ENCODE measurements around the gene EIF4H.

The EIF4H gene

GRCh38 chr7:74230446-74231231, 56.5 kb downstream of the EIF4H start:
- no CpG with 5 or more reads among the region's 15 CpGs for WGBS (ENCODE audit: extremely low coverage, insufficient coverage, low lambda C conversion rate)
- DNase-seq: no peak
- no peak overlapping the region for H3K9ac ChIP-seq (ENCODE audit: low read length)
- no peak overlapping the region for H3K23ac ChIP-seq (ENCODE audit: low read length)
- no peak overlapping the region for H3K4me3 ChIP-seq (ENCODE audit: low read length)
- no peaks in the 10 kb centered on the region for H3K27me3 ChIP-seq (ENCODE audit: insufficient read depth, low read length, poor library complexity)
- H3K4me1 ChIP-seq (ENCODE audit: control insufficient read depth, low read depth, low read length): no peaks in the 10 kb centered on the region
- H2BK120ac ChIP-seq (ENCODE audit: low read depth, low read length): no peak overlapping the region
- no peak overlapping the region for H3K56ac ChIP-seq (ENCODE audit: low read length)
- no peak overlapping the region for H3K27ac ChIP-seq (ENCODE audit: low read depth, low read length)
- no peaks in the 10 kb centered on the region for H3K79me1 ChIP-seq (ENCODE audit: low read length)
- H4K5ac ChIP-seq (ENCODE audit: low read length): no peak overlapping the region
- no peak overlapping the region for H3K4ac ChIP-seq (ENCODE audit: low read depth, low read length)
- H3K18ac ChIP-seq (ENCODE audit: low read length): no peak overlapping the region
- H2AK5ac ChIP-seq (ENCODE audit: low read length): no peak overlapping the region
- no peak overlapping the region for H2BK5ac ChIP-seq (ENCODE audit: low read length)
- H4K8ac ChIP-seq (ENCODE audit: low read depth, low read length): no peak overlapping the region
- no peak overlapping the region for H3K4me2 ChIP-seq (ENCODE audit: low read length)
- H3K36me3 ChIP-seq (ENCODE audit: control insufficient read depth, insufficient read depth, low read length): peaks cover 7% of the 10 kb centered on the region
- H3K79me2 ChIP-seq (ENCODE audit: control insufficient read depth, insufficient read depth, low read length): no peaks in the 10 kb centered on the region
- H2BK15ac ChIP-seq (replicated peaks; ENCODE audit: low read depth): no peak overlapping the region

GRCh38 chr7:74231232-74231590, 57.1 kb downstream of the EIF4H start:
- H3K4me2 ChIP-seq (ENCODE audit: low read length): no peak overlapping the region
- H3K18ac ChIP-seq (ENCODE audit: low read length): no peak overlapping the region
- H3K9ac ChIP-seq (ENCODE audit: low read length): no peak overlapping the region
- peaks cover 7% of the 10 kb centered on the region for H3K36me3 ChIP-seq (ENCODE audit: control insufficient read depth, insufficient read depth, low read length)
- H3K4ac ChIP-seq (ENCODE audit: low read depth, low read length): no peak overlapping the region
- no peaks in the 10 kb centered on the region for H3K27me3 ChIP-seq (ENCODE audit: insufficient read depth, low read length, poor library complexity)
- no peak overlapping the region for H2BK15ac ChIP-seq (replicated peaks; ENCODE audit: low read depth)
- no peak overlapping the region for H4K8ac ChIP-seq (ENCODE audit: low read depth, low read length)
- no peak overlapping the region for H4K5ac ChIP-seq (ENCODE audit: low read length)
- no peaks in the 10 kb centered on the region for H3K79me1 ChIP-seq (ENCODE audit: low read length)
- H2BK120ac ChIP-seq (ENCODE audit: low read depth, low read length): no peak overlapping the region
- H3K23ac ChIP-seq (ENCODE audit: low read length): no peak overlapping the region
- H3K4me1 ChIP-seq (ENCODE audit: control insufficient read depth, low read depth, low read length): no peaks in the 10 kb centered on the region
- no peak for DNase-seq
- no peak overlapping the region for H3K56ac ChIP-seq (ENCODE audit: low read length)
- no peak overlapping the region for H2AK5ac ChIP-seq (ENCODE audit: low read length)
- no peaks in the 10 kb centered on the region for H3K79me2 ChIP-seq (ENCODE audit: control insufficient read depth, insufficient read depth, low read length)
- H2BK5ac ChIP-seq (ENCODE audit: low read length): no peak overlapping the region
- H3K4me3 ChIP-seq (ENCODE audit: low read length): no peak overlapping the region
- no CpG with 5 or more reads among the region's 12 CpGs for WGBS (ENCODE audit: extremely low coverage, insufficient coverage, low lambda C conversion rate)
- H3K27ac ChIP-seq (ENCODE audit: low read depth, low read length): no peak overlapping the region

- Histone ChIP-seq H3K27ac (ENCODE audit: low read depth, low read length) (no peak overlapping the region), H3K79me2 (ENCODE audit: control insufficient read depth, insufficient read depth, low read length) (no peaks in the 10 kb centered on the region), H4K8ac (ENCODE audit: low read depth, low read length) (no peak overlapping the region), H3K4ac (ENCODE audit: low read depth, low read length) (no peak overlapping the region), H3K36me3 (ENCODE audit: control insufficient read depth, insufficient read depth, low read length) (peaks cover 15% of the 10 kb centered on the region), H3K56ac (ENCODE audit: low read length) (no peak overlapping the region), H3K4me2 (ENCODE audit: low read length) (no peak overlapping the region), H3K18ac (ENCODE audit: low read length) (no peak overlapping the region), H2BK120ac (ENCODE audit: low read depth, low read length) (no peak overlapping the region), H2BK15ac (replicated peaks; ENCODE audit: low read depth) (no peak overlapping the region), H4K5ac (ENCODE audit: low read length) (no peak overlapping the region), H3K4me3 (ENCODE audit: low read length) (no peak overlapping the region), H3K79me1 (ENCODE audit: low read length) (no peaks in the 10 kb centered on the region), H2AK5ac (ENCODE audit: low read length) (no peak overlapping the region), H3K9ac (ENCODE audit: low read length) (no peak overlapping the region), H3K23ac (ENCODE audit: low read length) (no peak overlapping the region), H3K27me3 (ENCODE audit: insufficient read depth, low read length, poor library complexity) (no peaks in the 10 kb centered on the region), H2BK5ac (ENCODE audit: low read length) (no peak overlapping the region), H3K4me1 (ENCODE audit: control insufficient read depth, low read depth, low read length) (no peaks in the 10 kb centered on the region)
- WGBS (ENCODE audit: extremely low coverage, insufficient coverage, low lambda C conversion rate): no CpG with 5 or more reads among the region's 13 CpGs
- DNase-seq: no peak
Observed at GRCh38 chr7:74233655-74234285, 59.6 kb downstream of the EIF4H start.

- no peak overlapping the region for H3K4me3 ChIP-seq (ENCODE audit: low read length)
- H2BK15ac ChIP-seq (replicated peaks; ENCODE audit: low read depth): no peak overlapping the region
- no peak overlapping the region for H4K5ac ChIP-seq (ENCODE audit: low read length)
- H3K4ac ChIP-seq (ENCODE audit: low read depth, low read length): no peak overlapping the region
- H3K79me1 ChIP-seq (ENCODE audit: low read length): no peaks in the 10 kb centered on the region
- no peak overlapping the region for H2BK120ac ChIP-seq (ENCODE audit: low read depth, low read length)
- no peaks in the 10 kb centered on the region for H3K4me1 ChIP-seq (ENCODE audit: control insufficient read depth, low read depth, low read length)
- no peak overlapping the region for H3K23ac ChIP-seq (ENCODE audit: low read length)
- no peak overlapping the region for H3K9ac ChIP-seq (ENCODE audit: low read length)
- no peak for DNase-seq
- H3K56ac ChIP-seq (ENCODE audit: low read length): no peak overlapping the region
- H3K4me2 ChIP-seq (ENCODE audit: low read length): no peak overlapping the region
- H3K27ac ChIP-seq (ENCODE audit: low read depth, low read length): no peak overlapping the region
- H4K8ac ChIP-seq (ENCODE audit: low read depth, low read length): no peak overlapping the region
- no peak overlapping the region for H2AK5ac ChIP-seq (ENCODE audit: low read length)
- H3K27me3 ChIP-seq (ENCODE audit: insufficient read depth, low read length, poor library complexity): no peaks in the 10 kb centered on the region
- no peak overlapping the region for H2BK5ac ChIP-seq (ENCODE audit: low read length)
- no CpG with 5 or more reads among the region's 8 CpGs for WGBS (ENCODE audit: extremely low coverage, insufficient coverage, low lambda C conversion rate)
- H3K36me3 ChIP-seq (ENCODE audit: control insufficient read depth, insufficient read depth, low read length): peaks cover 18% of the 10 kb centered on the region
- no peaks in the 10 kb centered on the region for H3K79me2 ChIP-seq (ENCODE audit: control insufficient read depth, insufficient read depth, low read length)
- no peak overlapping the region for H3K18ac ChIP-seq (ENCODE audit: low read length)
Observed at GRCh38 chr7:74235518-74236268, 61.5 kb downstream of the EIF4H start.

GRCh38 chr7:74236284-74236683, 62.1 kb downstream of the EIF4H start:
- Histone ChIP-seq H3K4me2 (ENCODE audit: low read length) (no peak overlapping the region), H3K4me1 (ENCODE audit: control insufficient read depth, low read depth, low read length) (no peaks in the 10 kb centered on the region), H3K9ac (ENCODE audit: low read length) (no peak overlapping the region), H3K56ac (ENCODE audit: low read length) (no peak overlapping the region), H2BK5ac (ENCODE audit: low read length) (no peak overlapping the region), H3K23ac (ENCODE audit: low read length) (no peak overlapping the region), H3K79me1 (ENCODE audit: low read length) (no peaks in the 10 kb centered on the region), H2BK120ac (ENCODE audit: low read depth, low read length) (no peak overlapping the region), H3K27ac (ENCODE audit: low read depth, low read length) (no peak overlapping the region), H2AK5ac (ENCODE audit: low read length) (no peak overlapping the region), H3K18ac (ENCODE audit: low read length) (no peak overlapping the region), H2BK15ac (replicated peaks; ENCODE audit: low read depth) (no peak overlapping the region), H3K4ac (ENCODE audit: low read depth, low read length) (no peak overlapping the region), H3K4me3 (ENCODE audit: low read length) (no peak overlapping the region), H4K5ac (ENCODE audit: low read length) (no peak overlapping the region), H3K79me2 (ENCODE audit: control insufficient read depth, insufficient read depth, low read length) (no peaks in the 10 kb centered on the region), H3K27me3 (ENCODE audit: insufficient read depth, low read length, poor library complexity) (no peaks in the 10 kb centered on the region), H4K8ac (ENCODE audit: low read depth, low read length) (no peak overlapping the region), H3K36me3 (ENCODE audit: control insufficient read depth, insufficient read depth, low read length) (peaks cover 21% of the 10 kb centered on the region)
- DNase-seq: no peak
- no CpG with 5 or more reads among the region's 3 CpGs for WGBS (ENCODE audit: extremely low coverage, insufficient coverage, low lambda C conversion rate)
